ENCODE results near the gene USH1C. TPM values are rescaled to one million over a fixed set of nuclear protein-coding genes. Genes with fewer than 3 reads are reported as not detected.

Gene USH1C
- total RNA-seq, 1 donor from 2014 or later = not detected

DNA sequence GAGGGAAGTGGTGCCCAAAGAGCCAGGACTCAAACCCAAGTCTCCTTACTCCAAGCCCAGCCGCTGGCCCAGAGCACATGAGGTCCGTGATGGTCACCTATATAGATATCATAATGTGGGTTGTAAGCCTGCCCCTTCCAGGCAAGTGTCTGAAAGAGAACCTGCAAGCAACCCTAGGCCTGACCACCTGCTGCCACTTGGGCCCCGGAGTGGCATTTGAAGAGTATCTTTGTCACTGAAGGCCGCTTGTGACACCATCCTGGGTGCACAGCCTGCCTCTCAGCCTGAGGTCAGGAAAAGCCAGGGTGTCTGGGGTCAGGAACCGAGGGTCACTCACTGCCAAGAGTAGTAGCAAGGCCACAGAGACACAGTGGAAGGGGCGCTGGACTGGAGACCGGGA is 35.2 kb upstream of the USH1C start:
- intact Hi-C loops (cut with DNase I) = no loop called here
- H3K27ac ChIP-seq = no peak overlapping the region
- ATAC-seq (no peak), DNase-seq (no peak)
- H3K36me3 ChIP-seq = no peaks in the 10 kb centered on the region
- H3K4me3 ChIP-seq = no peak overlapping the region
- H3K27me3 ChIP-seq = no peaks in the 10 kb centered on the region
- TF ChIP-seq, protein P1, sequence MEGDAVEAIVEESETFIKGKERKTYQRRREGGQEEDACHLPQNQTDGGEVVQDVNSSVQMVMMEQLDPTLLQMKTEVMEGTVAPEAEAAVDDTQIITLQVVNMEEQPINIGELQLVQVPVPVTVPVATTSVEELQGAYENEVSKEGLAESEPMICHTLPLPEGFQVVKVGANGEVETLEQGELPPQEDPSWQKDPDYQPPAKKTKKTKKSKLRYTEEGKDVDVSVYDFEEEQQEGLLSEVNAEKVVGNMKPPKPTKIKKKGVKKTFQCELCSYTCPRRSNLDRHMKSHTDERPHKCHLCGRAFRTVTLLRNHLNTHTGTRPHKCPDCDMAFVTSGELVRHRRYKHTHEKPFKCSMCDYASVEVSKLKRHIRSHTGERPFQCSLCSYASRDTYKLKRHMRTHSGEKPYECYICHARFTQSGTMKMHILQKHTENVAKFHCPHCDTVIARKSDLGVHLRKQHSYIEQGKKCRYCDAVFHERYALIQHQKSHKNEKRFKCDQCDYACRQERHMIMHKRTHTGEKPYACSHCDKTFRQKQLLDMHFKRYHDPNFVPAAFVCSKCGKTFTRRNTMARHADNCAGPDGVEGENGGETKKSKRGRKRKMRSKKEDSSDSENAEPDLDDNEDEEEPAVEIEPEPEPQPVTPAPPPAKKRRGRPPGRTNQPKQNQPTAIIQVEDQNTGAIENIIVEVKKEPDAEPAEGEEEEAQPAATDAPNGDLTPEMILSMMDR (IDR thresholded peaks at IDR 0.05) = no peak
- no peaks in the 10 kb centered on the region for H3K9me3 ChIP-seq
- H3K4me1 ChIP-seq = no peaks in the 10 kb centered on the region

DNA sequence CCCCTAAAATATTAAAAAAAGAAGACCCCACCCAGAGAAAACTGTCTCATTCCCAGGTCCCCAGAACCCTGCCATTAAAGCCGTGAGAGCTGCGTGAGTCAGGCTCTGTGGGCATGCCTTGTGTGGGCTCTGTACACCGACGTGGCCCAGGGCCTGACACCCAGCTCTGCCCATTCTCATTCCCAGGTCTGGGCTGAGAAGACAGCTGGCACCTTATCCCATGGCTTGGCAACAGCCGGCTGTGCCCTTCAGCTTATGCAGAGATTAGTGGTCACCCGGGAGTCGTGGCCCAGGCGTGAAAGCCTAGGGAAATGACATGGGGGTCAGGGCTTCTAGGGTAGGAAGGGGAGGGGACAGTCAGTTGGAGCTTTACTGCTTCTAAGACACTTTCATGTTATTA is 34.7 kb upstream of the USH1C start:
- H3K27ac ChIP-seq = no peak overlapping the region
- no peak overlapping the region for H3K4me3 ChIP-seq
- TF ChIP-seq, protein P1 (IDR thresholded peaks at IDR 0.05) = no peak
- H3K27me3 ChIP-seq = no peaks in the 10 kb centered on the region
- DNase-seq (no peak), ATAC-seq (no peak)
- H3K36me3 ChIP-seq = no peaks in the 10 kb centered on the region
- H3K9me3 ChIP-seq = no peaks in the 10 kb centered on the region
- no peaks in the 10 kb centered on the region for H3K4me1 ChIP-seq
- intact Hi-C loops (cut with DNase I) = no loop called here

DNA sequence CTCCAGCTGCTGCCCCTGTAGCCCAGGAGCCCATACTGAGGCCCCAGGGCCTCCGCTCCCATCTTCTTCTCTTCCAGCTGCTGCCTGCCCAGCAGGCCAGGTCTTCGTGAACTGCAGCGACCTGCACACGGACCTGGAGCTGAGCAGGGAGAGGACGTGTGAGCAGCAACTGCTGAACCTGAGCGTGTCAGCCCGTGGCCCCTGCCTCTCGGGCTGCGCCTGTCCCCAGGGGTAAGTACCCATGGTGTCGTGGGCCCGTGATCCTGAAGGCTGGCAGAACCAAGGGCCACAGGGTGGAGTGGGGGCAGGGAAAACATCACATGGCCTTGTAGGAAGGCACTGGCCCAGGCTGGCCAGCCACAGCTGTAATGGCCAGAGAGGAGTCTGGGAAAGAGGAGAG is 34.1 kb upstream of the USH1C start:
- DNase-seq (no peak), ATAC-seq (no peak)
- no peaks in the 10 kb centered on the region for H3K4me1 ChIP-seq
- H3K27ac ChIP-seq = no peak overlapping the region
- H3K4me3 ChIP-seq = no peak overlapping the region
- no peaks in the 10 kb centered on the region for H3K27me3 ChIP-seq
- intact Hi-C loops (cut with DNase I) = no loop called here
- TF ChIP-seq, protein P1 (IDR thresholded peaks at IDR 0.05) = no peak
- H3K36me3 ChIP-seq = no peaks in the 10 kb centered on the region
- no peaks in the 10 kb centered on the region for H3K9me3 ChIP-seq

DNA sequence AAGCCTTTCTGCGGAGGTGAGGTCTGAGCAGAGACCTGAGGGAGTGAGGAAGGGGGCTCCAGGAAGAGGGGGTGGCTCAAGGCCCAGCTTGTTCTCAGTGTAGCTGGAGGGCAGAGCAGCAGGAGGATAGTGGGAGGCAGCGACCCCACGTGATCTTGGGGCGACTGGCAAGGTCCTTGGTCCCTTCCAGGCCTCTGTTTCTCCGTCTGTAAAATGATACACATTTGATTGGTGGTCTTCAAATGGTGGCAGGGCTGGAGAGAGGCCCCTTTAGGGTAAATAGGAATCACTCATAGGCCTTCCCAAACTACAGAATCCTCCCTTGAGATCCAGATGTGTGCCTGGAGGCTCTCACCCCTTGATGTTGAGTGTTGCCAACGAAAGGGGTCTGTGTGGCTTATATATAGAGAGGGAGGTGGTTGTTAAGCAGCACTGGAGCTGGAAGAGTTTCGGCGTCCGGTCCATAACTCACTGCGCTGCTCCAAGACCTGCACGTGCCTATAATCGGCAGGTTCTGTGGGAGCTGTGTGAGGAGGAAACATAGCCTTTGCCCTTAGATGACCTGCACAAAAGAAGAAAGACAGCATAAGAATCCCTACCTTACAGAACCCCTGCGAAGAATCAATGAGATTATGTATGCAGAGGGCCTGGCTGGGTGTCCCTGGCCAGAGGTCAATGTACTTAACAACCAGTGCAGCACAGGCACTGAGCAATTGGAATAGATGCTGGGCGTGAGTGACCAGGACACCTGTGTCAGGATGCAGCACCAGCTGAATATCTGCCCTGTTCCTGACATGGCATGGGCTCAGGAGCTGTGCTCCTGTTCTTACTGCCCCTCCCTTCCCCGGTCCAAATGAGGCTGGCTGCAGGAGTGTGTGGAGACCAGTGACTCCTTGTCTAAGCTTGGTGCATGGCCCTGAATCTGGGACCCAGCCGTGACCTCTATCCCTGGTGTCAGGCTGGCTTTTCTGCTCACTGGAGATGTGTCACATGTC is 31.5 kb upstream of the USH1C start:
- Histone ChIP-seq H3K9me3 (no peaks in the 10 kb centered on the region), H3K27me3 (peaks cover 4% of the 10 kb centered on the region), H3K4me3 (no peak overlapping the region), H3K4me1 (no peaks in the 10 kb centered on the region), H3K27ac (no peak overlapping the region), H3K36me3 (no peaks in the 10 kb centered on the region)
- TF ChIP-seq, protein P1 (IDR thresholded peaks at IDR 0.05) = no peak
- DNase-seq (no peak), ATAC-seq (no peak)
- intact Hi-C loops (cut with DNase I) = no loop called here

DNA sequence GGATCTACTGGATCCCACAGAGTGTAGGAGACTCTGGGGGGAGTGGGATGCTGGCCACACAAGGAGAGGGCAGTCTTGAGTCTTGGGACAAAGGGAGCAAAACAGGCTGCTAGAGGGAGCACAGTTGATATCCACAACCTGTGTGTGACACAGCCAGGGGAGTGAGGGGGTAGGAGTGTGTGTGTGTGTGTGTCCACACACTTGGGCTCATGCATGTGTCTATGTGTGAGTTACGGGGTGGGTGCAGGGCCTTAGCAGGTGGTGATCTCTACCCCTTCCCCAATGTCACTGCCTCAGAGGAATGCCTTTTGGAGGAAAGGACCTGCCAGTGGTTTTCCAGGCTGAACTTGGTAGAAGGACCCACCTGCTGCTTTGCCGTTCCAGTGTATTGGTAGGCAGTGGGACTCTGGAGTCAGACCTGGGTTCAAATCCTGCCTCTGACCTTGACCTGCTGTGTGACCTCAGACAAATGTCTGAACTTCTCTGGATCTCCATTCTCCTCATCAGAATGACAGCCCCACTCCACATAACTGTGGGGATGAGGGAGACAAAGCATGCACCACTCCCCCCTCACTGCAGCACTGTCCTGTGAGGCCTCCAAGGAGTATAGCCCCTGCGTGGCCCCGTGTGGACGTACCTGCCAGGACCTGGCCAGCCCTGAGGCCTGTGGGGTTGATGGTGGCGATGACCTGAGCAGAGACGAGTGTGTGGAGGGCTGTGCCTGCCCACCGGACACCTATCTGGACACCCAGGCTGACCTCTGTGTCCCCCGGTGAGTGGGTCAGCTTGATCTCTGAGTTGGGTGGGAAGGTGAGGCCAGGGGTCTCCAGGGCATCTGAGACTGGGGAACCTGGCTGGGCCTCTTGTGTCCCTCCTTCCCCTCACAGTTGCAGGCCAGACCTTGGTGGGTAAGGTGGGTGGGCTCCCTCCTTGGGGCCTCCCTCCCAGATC is 30.2 kb upstream of the USH1C start:
- ATAC-seq = no peak

More for the DNA sequence above, 30.2 kb upstream of the USH1C start:
- Histone ChIP-seq H3K4me3 (no peak overlapping the region), H3K4me1 (no peaks in the 10 kb centered on the region), H3K27ac (no peak overlapping the region), H3K36me3 (no peaks in the 10 kb centered on the region), H3K27me3 (peaks cover 4% of the 10 kb centered on the region), H3K9me3 (no peaks in the 10 kb centered on the region)
- TF ChIP-seq, protein P1 (IDR thresholded peaks at IDR 0.05) = no peak
- no peak for DNase-seq
- intact Hi-C loops (cut with DNase I) = no loop called here
